ENCODE data around the gene COG3.
A peak's percentile ranks its signal among the peaks of the same experiment; 100 is the strongest.

Gene COG3

GRCh38 chr13:45506811-45507210, 42.1 kb downstream of the COG3 start:
- no peak for DNase-seq (ENCODE audit: low spot score)

- DNase-seq (ENCODE audit: low spot score): no peak
These were observed 44.0 kb downstream of the COG3 start for GRCh38 chr13:45508776-45509175.

DNA sequence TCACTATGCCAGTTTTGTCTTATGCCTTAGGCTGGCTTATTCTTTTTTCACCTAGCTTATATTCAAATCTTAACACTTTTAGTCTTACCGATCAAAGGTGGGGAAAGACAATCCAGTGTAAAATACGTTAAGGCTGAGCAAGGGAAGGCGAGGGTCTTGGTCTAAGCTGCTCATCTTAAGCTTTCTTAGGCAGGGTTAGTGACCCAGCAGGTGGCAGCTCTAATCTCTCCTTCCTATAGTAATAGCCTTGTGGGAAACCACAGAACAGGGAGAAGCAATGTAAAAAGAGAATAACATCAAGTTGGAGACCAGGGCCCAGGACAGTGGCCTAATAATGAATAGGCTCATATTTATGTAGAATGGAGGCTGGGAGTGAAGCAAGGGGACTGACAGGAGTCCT, 45.9 kb downstream of the COG3 start:
- DNase-seq (ENCODE audit: low spot score): peak; percentile 14

- DNase-seq (ENCODE audit: low spot score): peak; percentile 73
These were observed 46.8 kb downstream of the COG3 start for GRCh38 chr13:45511310-45512097.

DNA sequence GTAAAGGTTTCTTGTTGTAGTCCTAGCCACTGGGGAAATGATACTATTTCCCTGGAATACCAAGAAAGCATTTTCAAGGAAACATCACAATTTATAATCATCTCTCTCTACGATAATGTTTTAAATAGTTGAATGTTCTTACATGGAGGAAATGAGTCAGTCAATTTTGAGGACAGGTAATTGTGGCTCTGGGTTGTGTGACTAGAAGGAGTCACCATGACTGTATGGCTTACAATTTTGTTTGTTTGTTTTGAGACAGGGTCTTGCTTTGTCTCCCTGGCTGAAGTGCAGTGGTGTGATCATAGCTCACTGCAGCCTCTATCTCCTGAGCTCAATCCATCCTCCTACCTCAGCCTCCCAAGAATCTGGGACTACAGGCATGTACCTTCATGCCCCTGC, 47.4 kb downstream of the COG3 start:
- no peak for DNase-seq (ENCODE audit: low spot score)

DNA sequence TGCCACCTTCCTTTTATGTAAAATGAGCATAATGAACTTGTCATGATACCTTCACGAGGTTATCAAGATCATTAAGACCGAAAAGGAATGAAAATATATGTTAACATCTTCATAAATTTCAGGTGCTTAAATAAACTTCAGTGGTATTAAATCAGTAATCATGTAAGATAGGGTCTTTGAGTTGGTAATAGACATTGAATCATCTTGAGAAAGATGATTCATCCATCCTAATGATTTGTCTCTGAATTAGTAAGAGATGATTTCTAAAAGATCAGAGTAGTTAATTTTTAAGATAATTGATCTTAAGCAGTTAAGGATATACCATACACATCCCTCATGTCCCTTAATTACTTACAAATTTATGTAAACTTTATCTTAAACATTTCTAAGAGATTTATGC, 52.0 kb downstream of the COG3 start:
- DNase-seq (ENCODE audit: low spot score): no peak

GRCh38 chr13:45518525-45519245, 53.9 kb downstream of the COG3 start:
- no peak for DNase-seq (ENCODE audit: low spot score)

DNA sequence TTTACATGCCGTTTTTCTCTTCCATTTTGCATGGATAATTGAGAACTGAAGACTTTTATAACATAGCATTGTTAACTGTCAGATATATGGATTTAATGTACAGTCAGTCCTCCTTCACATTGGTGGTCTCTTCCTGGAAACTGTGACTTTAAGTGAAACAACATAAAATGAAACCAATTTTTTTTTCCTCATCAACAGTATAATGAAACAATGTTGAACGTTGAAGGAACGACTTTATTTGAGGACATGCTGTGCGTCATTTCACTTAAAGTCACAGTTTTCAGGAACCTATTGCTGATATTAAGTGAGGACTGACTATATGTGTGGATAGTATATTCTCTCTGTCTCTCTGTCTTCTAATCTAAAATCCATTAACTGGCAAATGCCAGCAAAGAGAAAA, 54.8 kb downstream of the COG3 start:
- DNase-seq (ENCODE audit: low spot score): no peak

DNA sequence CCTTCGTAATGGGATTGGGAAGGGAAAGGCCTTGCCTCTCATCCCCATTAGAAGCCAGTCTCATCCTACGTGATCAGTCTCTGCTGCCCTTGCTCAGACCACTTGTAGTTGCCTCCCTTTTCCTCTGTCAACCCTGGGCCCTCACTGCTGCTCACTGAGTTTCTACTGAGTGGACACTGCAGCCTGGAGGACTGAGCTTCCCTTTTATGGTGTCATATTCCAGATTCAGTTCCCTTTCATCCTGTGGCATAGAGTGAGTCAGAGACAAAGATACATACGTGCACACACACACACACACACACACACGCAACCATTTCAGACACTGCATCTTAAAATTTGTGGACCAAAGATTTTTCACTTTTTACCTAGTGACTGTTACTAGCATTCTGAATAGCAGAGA, 56.6 kb downstream of the COG3 start:
- DNase-seq (ENCODE audit: low spot score): no peak

DNA sequence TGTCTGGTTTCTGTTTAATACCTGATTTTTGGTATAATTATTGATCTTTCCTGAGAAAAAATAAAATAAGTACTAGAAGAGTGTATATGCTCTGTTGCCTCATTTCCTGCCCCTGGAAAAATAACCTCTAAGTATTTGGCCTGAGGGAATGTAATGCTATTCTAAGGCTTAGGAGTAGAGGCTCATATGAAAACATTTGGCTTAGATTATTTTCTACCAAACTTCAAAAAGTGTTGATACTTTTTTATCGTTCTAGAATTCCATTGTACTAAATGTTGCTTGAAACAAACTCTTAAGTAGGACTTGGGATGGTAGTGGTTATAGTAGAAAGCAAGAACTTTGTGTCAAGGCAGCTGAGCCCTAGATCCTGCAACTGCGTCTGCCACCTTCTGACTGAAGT, 57.8 kb downstream of the COG3 start:
- no peak for DNase-seq (ENCODE audit: low spot score)

DNA sequence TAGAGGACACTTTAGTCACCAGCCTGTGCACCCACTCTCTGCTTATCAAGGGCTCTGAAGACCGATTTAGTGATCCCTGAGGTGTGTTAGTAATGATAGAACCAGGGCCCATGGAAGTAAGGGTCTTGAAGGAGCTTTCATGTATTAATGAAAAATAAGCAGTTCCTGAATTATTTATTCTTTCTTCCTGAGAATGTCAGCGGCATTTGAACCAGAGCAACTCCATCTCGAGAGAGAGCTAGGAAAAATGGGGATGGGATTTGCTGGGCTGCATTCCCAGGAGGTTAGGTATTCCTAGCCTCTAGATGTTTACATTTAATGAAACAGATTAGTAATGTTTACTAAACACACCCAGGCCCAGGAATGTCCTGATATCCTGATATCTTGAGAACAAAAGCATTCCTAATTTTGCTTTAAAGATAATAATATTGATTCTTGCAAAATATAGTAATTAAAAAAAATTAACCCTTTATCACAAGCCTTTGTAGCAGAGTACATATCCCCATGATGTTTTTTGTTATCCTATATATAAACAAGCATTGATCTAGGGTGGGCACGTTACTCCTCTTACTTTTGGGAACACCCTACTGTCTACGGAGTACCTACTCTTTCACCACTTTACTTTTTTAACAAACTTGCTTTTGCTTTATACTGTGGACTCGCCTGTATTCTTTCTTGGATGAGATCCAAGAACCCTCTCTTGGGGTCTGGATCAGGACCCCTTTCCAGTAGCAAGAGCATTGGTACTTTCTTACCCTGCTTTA, 63.1 kb downstream of the COG3 start:
- DNase-seq (ENCODE audit: low spot score): no peak

GRCh38 chr13:45529758-45530157, 65.0 kb downstream of the COG3 start:
- no peak for DNase-seq (ENCODE audit: low spot score)

- no peak for DNase-seq (ENCODE audit: low spot score)
These were observed 69.9 kb downstream of the COG3 start for GRCh38 chr13:45534604-45535003.

DNA sequence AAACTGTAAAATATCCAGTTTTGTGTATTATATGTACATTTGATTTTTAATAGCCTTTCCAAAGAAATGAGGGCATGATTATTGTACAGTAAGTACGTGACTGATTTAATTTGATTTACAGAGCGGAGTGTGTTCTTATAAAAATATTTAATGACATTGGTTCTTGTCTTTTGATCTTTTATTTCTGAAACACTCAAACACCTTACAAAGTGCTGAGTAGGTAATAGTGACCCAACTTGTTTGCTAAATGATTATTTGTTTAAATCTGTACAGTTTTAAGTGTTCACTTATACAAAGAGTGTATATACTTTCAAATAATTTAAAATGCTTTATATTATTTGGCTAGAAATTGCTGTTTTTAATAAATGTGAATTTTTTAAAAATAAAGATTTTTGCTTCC, 71.5 kb downstream of the COG3 start:
- DNase-seq (ENCODE audit: low spot score): no peak

- DNase-seq (ENCODE audit: low spot score): no peak
These were observed 72.8 kb downstream of the COG3 start for GRCh38 chr13:45537516-45537915.

- DNase-seq (ENCODE audit: low spot score): no peak
These were observed 73.6 kb downstream of the COG3 start for GRCh38 chr13:45538382-45538781.

DNA sequence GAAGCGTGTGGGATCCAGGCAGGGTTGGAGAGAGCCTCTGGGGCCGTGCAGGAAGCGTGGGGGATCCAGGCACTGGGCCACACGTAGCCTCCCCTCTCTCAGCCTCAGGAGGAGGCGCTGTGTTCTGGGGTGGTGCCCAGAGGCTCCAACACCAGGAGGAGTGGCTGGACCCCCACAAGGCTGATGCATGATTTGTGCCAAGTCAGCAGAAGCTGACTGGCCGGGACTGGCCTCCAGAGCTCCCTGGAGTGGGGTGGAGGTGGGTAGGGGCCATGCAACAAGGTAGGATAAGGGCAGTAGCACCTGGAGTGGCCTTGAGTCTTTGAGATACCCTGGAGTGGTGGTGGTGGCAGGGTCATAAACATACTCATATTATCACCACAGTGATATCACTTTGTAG, 75.5 kb downstream of the COG3 start:
- no peak for DNase-seq (ENCODE audit: low spot score)

DNA sequence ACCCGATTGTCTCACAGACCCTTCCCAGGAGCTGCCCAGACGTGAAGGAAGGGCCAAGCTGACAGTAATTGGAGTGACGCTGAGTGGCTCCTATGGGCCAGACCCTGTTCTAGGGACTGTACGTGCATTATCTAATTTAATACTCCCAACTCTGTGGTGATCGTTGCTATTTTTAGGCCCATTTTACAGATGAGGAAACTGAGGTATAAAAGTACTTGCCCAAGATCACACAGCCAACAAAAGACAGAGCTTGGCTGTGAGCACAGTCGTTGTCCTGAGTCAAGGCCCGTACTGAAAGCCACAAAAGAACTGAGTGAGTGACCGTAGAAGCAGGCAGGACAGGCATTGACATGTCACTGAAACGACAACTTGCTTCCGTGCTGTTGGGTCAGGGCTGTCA, 76.1 kb downstream of the COG3 start:
- no peak for DNase-seq (ENCODE audit: low spot score)

DNA sequence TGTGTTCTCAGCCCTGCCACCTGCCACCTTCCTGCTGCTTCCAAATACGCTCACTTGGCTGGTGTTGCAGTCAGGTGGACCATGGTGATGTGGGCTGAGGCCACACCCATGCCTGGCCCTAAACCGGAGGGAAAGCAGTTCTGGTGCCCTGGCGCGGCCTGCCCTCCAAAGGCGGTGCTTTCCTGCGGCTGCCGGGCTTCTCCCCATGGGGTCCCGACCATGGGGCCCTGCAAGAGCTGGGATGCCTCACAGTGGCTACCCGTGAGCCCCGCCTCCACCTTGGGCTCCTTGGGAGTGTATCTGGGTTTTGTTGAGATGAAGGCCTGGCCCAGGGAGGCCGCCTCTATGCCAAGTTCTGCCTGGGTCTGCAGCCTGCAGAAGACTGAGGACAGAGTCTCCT, 77.1 kb downstream of the COG3 start:
- DNase-seq (ENCODE audit: low spot score): no peak

DNA sequence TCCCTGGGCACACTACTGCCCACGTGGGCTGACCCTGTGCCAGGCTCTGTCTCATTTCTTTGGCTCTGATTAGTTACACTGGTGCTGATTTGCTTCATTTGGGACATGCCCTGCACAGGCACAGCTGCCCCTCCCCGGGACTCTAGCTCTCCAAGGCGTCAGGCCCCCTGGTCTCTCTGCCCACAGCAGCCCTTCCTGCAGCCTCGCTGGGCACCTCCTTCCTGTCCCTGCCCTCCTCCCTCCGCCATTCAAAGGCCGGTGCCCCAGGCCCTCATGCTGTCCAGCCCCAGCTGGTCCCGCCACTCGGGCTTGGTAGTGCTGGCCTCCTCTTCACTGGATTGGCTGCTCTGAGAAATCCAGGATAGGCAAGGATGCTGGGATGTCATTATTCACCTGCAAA, 77.7 kb downstream of the COG3 start:
- DNase-seq (ENCODE audit: low spot score): no peak

DNA sequence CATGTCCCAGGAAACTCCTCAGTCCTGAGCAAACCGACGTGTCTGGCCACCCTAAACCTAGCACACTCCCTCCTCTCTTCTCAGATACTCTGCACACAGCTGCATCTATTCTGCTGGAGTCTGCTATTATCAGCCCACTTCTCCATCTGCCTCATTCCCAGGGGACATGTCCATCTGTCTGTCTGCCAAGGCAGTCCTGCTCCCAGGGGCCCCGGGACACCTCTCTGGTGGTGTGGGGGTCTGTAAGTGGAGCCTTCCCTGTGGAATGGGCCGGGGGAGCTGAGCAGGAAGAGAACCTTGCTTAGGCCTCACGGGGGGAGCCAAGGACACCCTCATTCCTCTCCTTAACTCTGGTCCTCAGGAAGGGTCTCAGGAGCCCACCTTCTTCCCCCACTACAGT, 78.1 kb downstream of the COG3 start:
- DNase-seq (ENCODE audit: low spot score): no peak

DNA sequence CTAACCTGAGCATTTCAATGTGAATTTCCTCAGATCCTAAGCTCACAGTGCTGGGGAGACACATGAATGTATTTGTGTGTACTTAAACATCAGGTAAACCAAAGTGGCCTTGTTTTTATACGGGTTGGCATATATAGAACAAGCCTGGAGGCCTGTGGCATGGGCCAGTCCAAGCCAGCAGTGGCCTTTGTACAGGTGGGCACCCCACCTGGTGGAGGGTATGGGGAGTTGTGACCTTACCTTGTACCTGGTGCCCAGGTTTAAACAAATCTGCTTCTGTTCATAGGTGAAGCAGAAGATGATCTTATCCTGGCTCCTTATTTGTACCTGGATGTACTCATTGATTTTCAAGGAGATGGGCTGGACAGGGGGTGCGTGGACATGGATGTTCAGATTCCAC, 79.8 kb downstream of the COG3 start:
- DNase-seq (ENCODE audit: low spot score): no peak

All from iPS-NIHi11 (cell line).